ENCODE data around the gene ZNF487. TPM values are rescaled to one million over a fixed set of nuclear protein-coding genes. Genes with fewer than 3 reads are reported as not detected.
A peak's percentile ranks its signal among the peaks of the same experiment; 100 is the strongest.
"Not testable (repeated sequence)": the region's sequence is repeated elsewhere in the genome, so short reads cannot be mapped to it uniquely, and the experiment has no call there.

The ZNF487 gene
- total RNA-seq, 2 donors from 2014 or later, result 2.2 to 2.3 TPM

DNA sequence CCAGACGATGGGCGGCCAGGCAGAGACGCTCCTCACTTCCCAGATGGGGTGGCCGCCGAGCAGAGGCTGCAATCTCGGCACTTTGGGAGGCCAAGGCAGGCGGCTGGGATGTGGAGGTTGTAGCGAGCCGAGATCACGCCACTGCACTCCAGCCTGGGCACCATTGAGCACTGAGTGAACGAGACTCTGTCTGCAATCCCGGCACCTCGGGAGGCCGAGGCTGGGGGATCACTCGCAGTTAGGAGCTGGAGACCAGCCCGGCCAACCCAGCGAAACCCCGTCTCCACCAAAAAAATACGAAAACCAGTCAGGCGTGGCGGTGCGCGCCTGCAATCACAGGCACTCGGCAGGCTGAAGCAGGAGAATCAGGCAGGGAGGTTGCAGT is 28.8 kb downstream of the ZNF487 start:
- DNase-seq; ATAC-seq; intact Hi-C loops (cut with DNase I): not testable (repeated sequence)

DNA sequence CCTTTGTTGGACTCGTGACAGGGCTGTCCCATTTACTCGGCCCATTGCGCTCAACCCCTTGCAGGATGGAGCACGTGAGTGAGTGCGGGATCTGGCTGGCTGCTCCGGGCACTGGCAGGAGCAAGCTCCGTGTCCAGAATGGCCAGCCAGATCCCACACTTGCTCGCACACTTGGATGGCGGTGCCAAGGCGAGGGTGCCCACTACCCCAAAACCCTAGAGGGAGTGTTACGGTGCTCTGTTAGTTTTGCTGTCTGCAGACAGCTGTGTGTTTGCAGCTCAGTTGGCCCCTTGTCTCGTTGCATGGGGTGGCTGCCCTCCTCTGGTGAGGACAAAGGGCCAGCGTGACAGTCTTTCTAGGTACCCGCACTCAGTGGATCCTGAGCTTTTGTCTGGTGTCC is 34.2 kb downstream of the ZNF487 start:
- intact Hi-C loops (cut with DNase I), result no loop called here
- DNase-seq, result no peak
- no peak for ATAC-seq

DNA sequence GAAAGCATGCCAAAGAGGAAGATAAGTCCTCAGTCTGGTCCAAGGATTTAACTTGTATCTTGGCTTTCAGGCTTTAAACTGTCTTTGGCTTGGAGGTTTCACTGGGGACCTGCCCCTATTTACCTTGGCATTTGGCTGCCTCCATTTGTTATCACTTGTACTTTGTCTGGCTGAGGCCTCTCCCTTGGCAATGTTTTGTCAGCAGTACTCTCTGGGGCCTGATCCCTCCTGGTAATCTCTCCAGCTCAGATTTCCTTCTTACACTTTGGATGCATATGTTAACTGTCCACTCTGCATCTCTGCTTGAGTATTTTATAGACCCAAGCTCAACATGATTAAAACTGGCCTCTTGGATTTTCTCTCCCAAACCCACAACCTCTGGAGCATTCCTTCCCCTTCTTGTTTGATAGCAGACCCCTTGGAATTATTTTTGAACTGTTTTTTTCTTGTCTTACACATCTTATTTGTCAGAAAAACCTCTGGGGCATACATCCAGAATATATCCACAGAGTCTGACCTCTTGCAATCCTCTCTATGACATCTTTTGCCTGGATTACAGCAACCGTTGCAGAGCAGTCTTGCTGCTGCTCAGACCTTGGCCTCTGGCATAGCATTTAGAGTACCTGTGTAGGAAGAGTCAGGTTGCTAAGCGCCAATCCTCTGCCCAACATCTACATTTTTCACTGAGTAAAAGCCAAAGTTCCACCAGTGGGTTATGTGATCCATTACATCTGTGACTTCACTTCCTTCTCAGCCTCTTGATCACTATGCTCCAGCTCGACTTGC is 35.2 kb downstream of the ZNF487 start:
- intact Hi-C loops (cut with DNase I), result no loop called here
- ATAC-seq, result peak in 1 of 2 donors; percentile 32
- no peak for DNase-seq

DNA sequence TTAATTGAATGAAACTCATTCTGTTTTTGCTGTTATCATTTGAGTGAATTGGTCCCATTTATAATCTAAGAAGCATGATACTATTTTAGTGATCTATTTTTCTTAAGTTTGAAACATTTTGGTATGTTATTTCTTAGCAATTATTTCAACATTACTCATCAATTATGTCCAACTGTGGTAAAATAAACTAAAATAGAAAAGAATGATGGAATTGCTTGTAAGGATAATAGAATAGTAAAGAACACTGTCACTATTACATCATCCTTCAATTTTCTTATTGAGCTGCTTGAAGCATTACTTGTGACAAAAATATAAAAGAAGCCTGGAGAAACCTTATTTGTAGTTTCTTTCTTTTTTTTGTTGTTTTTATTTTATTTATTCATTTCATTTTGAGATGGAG is 42.4 kb downstream of the ZNF487 start:
- DNase-seq (no peak), ATAC-seq (no peak)
- intact Hi-C loops (cut with DNase I), result no loop called here

DNA sequence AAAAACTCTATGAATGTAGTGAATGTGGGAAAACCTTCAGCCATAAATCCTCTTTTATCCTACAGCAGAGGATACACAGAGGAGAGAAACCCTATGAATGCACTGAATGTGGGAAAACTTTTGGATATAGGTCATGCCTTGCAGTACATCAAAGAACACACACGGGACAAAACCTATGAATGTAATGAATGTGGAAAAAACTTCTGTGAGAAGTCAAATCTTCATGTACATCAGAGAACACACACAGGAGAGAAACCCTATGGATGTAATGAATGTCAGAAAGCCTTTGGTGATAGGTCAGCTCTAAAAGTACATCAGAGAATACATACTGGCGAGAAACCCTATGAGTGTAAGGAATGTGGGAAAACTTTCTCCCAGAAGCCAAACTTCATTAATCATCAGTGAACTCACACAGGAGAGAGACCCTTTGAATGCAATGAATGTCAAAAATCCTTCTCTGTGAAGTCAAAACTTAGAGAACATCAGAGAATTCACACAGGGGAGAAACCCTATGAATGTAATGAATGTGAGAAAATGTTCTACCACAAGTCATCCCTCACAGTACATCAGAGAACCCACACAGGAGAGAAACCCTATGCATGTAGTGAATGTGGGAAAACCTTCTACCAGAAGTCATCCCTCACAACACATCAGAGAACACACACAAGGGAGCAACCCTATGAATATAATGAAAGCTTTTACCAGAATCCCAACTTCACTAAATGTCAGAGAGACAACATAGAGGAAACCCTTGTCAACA is 45.6 kb downstream of the ZNF487 start:
- DNase-seq (no peak), ATAC-seq (no peak)
- intact Hi-C loops (cut with DNase I), result no loop called here

DNA sequence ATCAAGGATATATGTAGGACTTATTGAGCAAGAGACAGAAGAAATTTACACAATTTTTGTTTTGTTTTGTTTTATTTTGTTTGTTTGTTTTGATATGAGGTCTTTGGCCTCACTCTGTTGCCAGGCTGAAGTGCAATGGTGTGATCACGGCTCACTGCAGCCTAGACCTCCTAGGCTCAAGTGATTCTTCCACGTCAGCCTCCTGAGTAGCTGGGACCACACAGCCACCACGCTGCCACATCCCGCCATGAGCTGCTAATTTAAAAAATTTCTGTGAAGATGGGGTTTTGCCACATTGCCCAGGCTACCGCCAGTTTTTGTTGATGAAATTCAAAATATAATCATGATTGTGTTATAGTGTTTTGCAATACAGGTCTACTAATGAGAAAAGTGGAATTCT is 54.9 kb downstream of the ZNF487 start:
- ATAC-seq (no peak), DNase-seq (no peak)
- intact Hi-C loops (cut with DNase I), result no loop called here

DNA sequence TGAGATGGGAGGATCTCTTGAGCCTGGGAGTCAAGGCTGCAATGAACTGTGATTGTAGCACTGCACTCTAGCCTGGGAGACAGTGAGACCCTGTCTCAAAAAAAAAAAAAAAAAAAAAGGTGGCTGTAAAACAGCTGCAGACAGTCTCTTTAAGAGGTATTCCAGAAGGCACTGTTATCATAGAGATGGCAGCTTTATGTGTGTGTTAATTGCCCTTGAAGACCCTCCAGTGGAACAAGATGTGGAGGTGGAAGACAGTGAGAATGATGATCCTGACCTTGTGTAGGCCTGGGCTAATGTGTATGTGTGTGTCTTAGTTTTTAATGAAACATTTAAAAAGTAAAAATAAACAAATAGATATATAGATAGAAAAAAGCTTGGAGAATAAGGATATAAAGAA is 66.0 kb downstream of the ZNF487 start:
- DNase-seq, result no peak
- intact Hi-C loops (cut with DNase I), result no loop called here
- ATAC-seq, result no peak

DNA sequence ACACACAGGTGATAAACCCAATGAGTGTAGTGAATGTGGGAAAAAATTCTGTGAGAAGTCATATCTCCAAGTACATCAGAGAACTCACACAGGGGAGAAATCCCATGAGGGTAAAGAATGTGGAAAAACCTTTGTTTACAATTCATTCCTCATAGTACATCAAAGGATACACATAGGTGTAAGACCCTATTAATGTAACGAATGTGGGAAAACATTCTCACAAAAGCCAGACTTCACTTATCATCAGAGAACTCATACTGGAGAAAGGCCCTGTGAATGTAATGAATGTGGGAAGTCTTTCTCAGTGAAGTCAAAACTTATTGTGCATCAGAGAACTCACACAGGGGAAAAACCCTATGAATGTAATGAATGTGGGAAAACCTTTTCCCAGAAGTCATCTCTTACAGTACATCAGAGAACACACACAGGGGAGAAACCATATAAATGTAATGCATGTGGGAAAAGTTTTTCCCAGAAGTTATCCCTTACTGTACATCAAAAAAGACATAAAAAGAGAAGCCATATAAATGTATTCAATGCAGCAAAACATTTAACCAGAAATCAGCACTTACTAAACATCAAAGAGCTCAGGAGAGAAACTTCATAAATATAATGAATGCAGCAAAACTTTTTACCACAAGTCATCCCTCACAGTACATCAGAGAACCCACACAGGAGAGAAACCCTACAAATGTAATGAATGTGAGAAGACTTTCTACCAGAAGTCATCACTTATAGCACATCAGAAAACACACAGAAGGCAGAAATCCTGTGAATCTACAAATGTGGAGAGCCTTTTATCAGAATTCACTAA is 87.7 kb downstream of the ZNF487 start:
- intact Hi-C loops (cut with DNase I), result no loop called here
- ATAC-seq (no peak), DNase-seq (no peak)

Other genes starting within 250 kb of the ZNF487 start
- gene RASGEF1A, start 170.0 kb upstream of the ZNF487 start, total RNA-seq, result 1 to 10 TPM; 1.4 to 2.0 TPM
- not detected for gene FXYD4, start 65.5 kb upstream of the ZNF487 start, total RNA-seq
- 100 to 1,000 TPM in 1 of 2 donors, 10 to 100 TPM in 1; 83.6 to 107 TPM for gene HNRNPF, start 27.9 kb upstream of the ZNF487 start, total RNA-seq
- 1 to 10 TPM; 2.1 to 2.2 TPM for gene ZNF239, start 137.5 kb downstream of the ZNF487 start, total RNA-seq
- 1 to 10 TPM; 2.0 to 2.8 TPM for gene ZNF485, start 169.3 kb downstream of the ZNF487 start, total RNA-seq
- 10 to 100 TPM; 41.3 to 41.6 TPM for gene ZNF32, start 211.8 kb downstream of the ZNF487 start, total RNA-seq